WTC11 (cell line): Measurements from ENCODE around the gene ITPR2.

Experiments
- CTCF ChIP-seq: fragments of 200-600 bp; IDR thresholded peaks from 2 replicates; pipeline ENCODE4 v1.8.0; 2022; ENCODE audit warnings: antibody characterized with exemption
- FOXK1 ChIP-seq: sonication (generic); formaldehyde crosslinking; IDR thresholded peaks from 2 replicates; pipeline ENCODE4 v1.8.0; 2022; ENCODE audit warnings: mild to moderate bottlenecking, moderate library complexity, missing genetic modification reagents
- GABPB1 ChIP-seq: sonication (generic); formaldehyde crosslinking; IDR thresholded peaks from 2 replicates; pipeline ENCODE4 v1.8.1; 2023; ENCODE audit warnings: mild to moderate bottlenecking, missing genetic modification reagents
- IRF2 ChIP-seq: sonication (generic); formaldehyde crosslinking; IDR thresholded peaks from 2 replicates; pipeline ENCODE4 v1.8.0; 2022; ENCODE audit warnings: low read depth, missing genetic modification reagents, borderline replicate concordance
- MXD4 ChIP-seq: fragments of 250-450 bp; sonication (Bioruptor Pico); IDR thresholded peaks from 2 replicates; pipeline ENCODE4 v1.8.0; 2021; ENCODE audit warnings: mild to moderate bottlenecking, moderate library complexity, borderline replicate concordance
- NFYB ChIP-seq: sonication (generic); formaldehyde crosslinking; conservative IDR thresholded peaks from 2 replicates; pipeline ENCODE4 v1.8.0; 2022; ENCODE audit warnings: low read depth, missing genetic modification reagents
- ZBTB21 ChIP-seq: sonication (generic); formaldehyde crosslinking; IDR thresholded peaks from 2 replicates; pipeline ENCODE4 v1.8.1; 2023; ENCODE audit warnings: mild to moderate bottlenecking, missing genetic modification reagents, borderline replicate concordance
- ZNF263 ChIP-seq: sonication (generic); formaldehyde crosslinking; IDR thresholded peaks from 2 replicates; pipeline ENCODE4 v1.8.1; 2022; ENCODE audit warnings: low read depth, mild to moderate bottlenecking, moderate library complexity, missing genetic modification reagents
- TF ChIP-seq, protein P1 (sequence below): fragments of 250-450 bp; sonication (Bioruptor Pico); IDR thresholded peaks from 2 replicates; pipeline ENCODE4 v2.1.2; 2022; ENCODE audit warnings: mild to moderate bottlenecking, moderate library complexity

DNA sequence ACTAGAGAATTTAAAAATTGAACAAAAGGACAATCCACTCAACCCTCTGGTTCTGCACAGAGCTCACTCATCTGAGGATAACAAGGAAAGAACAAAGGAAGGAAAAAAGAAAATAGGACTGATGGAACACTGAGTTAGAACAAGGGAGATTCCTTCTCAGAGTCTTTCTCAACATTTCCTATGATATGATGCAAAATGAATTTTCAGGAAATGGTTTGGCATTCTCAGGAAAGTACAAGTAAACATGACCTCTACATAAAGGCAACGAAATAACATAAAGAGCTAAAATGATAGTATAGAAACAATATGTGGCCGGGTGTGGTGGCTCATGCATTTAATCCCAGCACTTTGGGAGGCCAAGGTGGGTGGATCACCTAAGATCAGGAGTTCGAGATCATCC is 135.8 kb downstream of the ITPR2 start:
- TF ChIP-seq CTCF = no peak
- no peak for TF ChIP-seq FOXK1 (CRISPR knock-in tag)
- no peak for TF ChIP-seq ZBTB21 (CRISPR knock-in tag)
- no peak for TF ChIP-seq ZNF263
- no peak for TF ChIP-seq NFYB (CRISPR knock-in tag)
- TF ChIP-seq MXD4 (CRISPR knock-in tag) = no peak
- no peak for TF ChIP-seq GABPB1 (CRISPR knock-in tag)
- no peak for TF ChIP-seq IRF2 (CRISPR knock-in tag)
- TF ChIP-seq, protein P1, sequence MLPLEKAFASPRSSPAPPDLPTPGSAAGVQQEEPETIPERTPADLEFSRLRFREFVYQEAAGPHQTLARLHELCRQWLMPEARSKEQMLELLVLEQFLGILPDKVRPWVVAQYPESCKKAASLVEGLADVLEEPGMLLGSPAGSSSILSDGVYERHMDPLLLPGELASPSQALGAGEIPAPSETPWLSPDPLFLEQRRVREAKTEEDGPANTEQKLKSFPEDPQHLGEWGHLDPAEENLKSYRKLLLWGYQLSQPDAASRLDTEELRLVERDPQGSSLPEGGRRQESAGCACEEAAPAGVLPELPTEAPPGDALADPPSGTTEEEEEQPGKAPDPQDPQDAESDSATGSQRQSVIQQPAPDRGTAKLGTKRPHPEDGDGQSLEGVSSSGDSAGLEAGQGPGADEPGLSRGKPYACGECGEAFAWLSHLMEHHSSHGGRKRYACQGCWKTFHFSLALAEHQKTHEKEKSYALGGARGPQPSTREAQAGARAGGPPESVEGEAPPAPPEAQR = no peak
